Nucleus accumbens (tissue), 56 donors: ENCODE results near the gene TNIK.

Experiments
- DNase-seq, 56 donors: peaks; one replicate each; lab custom pipeline; 2025; lab: John Stamatoyannopoulos, UW

TNIK gene

DNA sequence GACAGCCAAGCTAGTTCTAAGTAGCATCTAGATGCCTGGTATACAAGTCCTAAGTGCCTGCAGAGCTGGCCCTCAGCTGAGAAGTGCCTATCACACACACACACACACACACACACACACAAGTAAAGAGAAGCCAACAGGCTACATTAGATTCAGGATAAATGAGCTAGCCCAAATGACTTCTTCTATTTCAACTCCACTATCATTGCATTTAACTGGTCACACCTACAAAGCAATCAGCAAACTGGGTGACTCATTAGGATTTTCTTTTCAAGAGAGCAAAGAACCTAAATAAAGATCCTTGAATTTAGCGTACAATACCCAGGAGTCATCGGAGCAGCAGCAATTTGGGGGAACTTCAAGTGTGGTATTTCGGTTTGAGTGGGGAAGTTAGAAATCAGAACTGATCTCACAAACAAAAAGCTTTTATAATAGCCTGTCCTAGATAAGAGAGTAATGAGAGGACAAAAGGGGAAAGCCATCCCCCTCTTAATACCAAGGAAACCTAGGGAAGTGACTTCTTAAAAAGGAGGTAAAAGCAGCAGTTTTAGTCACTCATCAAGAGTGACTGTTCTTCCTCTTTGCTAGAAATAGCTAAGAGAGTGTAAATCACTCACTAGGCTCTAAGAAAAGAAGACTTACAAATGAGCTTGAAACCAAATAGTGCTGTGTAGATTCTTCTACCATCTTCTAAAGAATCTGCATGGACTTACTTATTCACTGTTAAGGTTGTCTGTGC, 112.7 kb downstream of the TNIK start:
- DNase-seq: no peak

- peak in 1 of 56 donors; percentile 14 for DNase-seq
Measured at GRCh38 chr3:171346582-171347300, 113.5 kb downstream of the TNIK start.

- DNase-seq: no peak
Measured at GRCh38 chr3:171346019-171346418, 114.2 kb downstream of the TNIK start.

DNA sequence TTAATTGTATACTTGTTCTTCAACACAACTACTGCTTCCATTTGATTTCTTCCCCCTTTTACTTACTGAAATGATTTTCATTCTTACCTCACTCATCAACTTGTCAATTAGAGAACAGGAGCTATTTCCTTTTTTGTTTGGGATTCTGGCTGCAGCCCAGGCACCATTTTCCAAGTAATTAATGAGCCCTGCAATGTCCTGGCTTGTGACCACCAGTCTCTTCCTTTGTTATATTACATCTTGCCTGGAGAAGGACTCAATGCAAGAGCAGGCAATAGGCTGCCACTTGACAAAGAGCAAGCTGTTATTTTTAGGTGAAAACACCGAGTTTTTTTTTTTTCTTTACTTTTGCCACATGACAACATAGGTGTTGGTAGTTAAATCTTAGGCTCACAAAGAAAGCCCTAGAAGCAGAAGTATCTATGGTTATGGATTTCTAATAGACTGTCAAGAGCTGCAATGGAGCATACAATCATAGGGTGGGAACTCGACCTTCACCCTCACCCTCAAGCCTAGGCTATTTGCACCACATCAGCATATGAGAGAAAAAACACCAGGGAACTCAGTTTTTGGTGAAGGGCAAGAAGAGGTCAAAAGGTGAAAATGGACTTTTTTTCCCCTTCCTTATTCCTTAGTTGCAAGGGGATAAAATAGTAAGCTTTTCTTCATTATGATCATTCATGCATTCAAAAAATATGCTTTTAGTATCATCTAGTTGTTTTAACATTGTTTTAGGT, 114.9 kb downstream of the TNIK start:
- peak in 9 of 56 donors; percentile 14 to 53 (median 31) for DNase-seq

- no peak for DNase-seq
Measured at GRCh38 chr3:171343693-171344092, 116.5 kb downstream of the TNIK start.

DNA sequence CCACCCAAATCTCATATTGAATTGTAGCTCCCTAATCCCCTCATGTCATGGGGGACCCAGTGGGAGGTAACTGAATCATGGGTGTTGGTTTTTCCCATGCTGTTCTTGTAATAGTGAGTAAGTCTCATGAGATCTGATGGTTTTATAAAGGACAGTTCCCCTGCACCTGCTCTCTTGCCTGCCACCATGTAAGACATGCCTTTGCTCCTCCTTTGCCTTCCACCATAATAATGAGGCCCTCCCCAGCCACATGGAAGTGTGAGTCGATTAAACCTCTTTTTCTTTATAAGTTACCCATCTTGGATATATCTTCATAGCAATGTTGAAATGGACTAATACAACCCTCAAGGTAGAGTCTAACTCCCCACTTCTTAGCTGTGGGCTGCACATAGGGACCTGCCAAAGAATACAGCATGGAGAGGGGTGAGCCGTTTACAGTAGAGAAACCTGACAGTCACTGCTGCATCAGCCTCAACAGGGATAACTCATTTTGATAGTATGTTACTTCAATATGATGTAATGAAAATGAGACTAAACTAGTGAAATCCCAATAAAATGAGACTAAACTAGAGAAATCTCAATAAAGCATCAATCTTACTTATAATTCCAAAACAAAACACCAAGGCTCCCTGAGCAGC, 117.3 kb downstream of the TNIK start:
- no peak for DNase-seq

GRCh38 chr3:171342200-171342599, 118.0 kb downstream of the TNIK start:
- DNase-seq: no peak

DNA sequence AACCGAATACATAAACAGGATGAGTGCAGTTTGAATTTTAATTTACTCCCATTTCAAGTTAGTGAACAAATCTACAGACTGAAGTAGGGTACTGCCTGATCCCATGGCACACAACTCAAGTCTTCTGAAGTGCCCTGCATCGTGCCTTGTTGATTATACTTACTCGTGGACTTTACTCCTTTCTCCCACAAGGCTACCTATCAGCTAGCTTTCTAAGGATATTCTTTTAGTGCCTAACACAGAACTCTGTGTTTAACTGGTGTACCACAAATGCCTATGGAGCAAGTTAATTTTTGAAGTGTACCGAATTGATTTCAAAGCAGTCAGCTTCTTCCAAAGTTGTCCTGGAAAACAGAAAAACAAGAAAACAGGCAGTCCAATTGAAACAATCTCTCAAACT, 119.8 kb downstream of the TNIK start:
- DNase-seq: no peak

DNA sequence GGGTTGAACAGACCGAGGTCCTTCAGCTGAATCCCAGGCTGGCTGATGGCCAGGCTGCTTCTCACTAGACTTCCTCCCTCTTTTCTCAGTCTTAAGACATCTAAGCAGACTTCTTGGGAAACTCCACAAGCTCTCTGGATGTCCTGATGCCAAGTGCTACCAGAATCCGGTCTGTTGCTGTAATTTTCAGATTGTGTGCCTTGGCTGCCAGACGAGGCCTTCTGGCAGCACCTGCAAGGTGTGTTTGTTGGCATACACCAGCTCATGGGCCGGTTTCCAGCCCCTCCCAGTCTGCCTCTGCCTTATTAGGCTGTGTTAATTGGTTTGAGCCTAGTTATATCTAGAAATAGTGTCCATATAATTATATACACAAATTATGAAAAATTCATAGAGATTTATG, 120.6 kb downstream of the TNIK start:
- peak in 1 of 56 donors; percentile 24 for DNase-seq

- DNase-seq: no peak
Measured at GRCh38 chr3:171336406-171336805, 123.8 kb downstream of the TNIK start.

- DNase-seq: no peak
Measured at GRCh38 chr3:171335559-171335958, 124.6 kb downstream of the TNIK start.

DNA sequence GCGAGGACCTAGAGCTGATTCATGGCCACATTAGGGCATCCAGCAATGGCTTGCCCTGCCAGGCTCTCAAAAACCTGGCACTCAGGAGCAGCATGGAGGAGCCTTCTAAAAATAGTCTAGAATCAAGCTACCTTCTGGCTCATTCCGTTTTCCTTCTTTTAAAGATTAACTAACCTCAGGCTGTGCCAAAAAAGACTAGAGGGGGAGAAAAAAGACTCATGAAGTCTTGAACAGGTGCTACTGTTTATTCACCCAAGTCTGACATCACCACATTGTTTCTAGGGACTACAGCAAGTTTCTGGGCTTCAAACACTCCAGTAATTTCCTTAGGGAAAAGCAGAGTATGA, 125.8 kb downstream of the TNIK start:
- no peak for DNase-seq

DNA sequence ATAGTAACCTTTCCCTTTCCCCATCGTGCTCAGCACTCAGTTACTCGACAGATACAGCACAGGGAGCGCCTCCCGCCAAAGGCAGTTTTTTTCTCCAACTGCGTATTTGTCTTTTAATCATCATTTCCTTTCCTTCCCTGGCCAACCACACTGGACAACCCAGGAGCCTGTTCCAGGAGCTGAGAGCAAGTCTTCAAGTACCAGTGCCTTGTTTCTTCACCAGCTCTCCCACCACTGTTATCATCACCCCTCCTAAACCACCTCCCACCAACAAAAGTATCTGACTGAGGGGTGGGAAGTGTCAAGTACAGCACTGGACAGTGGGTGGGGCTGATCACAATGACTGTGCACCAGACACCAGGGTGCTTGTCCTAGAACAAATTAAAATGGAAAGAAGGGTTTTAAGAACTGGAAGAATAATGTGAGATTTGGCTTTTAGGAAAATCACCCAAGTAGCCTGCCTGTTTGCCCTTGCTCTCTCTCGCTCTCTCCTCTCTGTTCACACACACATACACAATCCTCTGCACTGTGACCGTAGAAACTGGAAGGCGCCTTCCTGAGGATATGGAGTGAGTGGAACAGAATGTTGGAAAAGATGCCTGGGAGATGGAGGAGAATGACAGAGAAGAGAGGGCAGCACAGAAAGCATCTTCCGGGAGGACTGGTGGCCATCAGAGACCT, 126.3 kb downstream of the TNIK start:
- DNase-seq: no peak

DNA sequence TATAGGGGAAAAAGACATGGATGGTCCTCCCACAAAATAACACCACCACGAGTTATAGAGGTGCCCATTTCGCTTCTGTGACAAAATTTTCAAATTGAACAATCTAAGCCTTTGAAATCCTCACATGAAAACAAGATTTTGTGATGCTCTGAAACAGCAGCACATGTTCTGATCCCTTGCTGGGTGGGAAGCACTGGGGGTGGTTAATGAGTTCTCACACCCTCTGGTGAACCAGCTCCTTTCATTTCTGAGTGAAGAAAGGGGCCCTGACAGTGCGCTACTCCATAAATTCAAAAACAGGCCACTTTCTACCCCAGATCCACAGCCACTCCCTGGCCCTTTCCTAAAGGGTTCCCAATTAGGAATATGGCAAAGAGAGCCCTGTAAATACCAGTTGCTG, 129.3 kb downstream of the TNIK start:
- DNase-seq: peak in 12 of 56 donors; percentile 13 to 49 (median 33)

- DNase-seq: no peak
Measured at GRCh38 chr3:171329746-171330145, 130.5 kb downstream of the TNIK start.

GRCh38 chr3:171328419-171329082, 131.7 kb downstream of the TNIK start:
- peak in 11 of 56 donors; percentile 12 to 44 (median 29) for DNase-seq

DNA sequence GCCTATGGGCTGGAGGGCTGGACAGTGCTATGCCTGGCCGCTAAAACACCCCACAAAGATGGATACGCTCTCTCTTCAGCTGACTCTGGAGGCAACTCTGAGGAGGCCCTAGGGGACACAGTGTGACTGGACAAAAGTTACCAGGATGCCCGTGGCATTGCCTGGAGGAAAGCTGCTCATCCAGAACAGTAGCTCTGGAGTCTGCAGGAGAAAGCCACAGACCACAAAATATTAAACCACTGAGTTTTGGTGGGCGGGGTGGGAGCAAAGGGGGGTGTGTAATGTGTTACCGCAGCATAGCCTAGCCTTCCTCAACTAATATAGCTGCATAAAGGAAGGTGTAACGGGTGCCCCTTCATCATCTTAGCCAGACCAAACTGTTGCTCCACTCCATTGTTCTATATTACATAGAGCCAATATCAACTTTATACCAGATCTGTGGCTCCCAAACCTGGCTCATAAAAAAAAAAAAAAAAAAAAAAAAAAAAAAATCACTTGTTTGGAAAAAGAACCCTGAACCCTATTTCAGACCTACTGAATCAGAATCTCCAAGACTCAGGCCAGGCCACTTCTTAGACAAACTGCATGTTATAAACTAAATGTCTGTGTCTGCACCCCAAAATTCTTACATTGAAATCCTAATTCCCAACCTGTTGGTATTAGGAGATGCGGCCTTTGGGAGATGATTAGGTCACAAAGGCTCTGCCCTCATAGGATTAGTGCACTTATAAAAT, 132.6 kb downstream of the TNIK start:
- DNase-seq: no peak

DNA sequence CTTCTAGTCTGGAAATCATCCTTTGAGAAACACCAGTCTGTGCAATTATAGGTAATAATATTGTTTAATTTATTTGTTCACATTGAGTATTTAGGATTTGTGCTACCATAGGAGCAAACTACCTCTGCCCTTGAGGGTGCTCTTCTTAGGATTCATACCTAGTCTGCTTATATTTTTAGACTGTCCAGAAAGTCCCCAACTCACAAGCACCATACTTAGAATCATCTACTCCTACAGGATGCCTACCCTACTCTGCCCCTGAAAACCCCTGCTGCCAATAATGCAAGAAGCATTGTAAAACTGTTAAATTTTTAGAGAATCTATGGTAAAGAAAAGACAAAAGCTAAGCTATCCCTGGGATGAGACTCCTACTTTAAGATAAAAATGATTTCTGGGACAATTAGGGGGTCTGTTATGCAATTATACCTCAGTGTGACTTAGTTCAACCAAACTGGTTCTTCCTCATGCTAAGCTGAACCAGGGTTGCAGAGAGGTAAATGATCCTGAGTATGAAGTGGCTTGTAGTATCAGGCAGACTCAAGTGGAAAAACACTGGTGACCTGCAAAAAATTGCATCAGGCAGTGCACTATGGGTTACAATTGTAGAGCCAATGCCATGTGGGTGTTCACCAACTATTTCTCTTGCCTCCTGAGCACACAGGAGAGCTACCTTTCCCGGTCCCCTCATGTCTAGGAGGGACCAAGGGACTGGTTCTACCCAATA, 133.3 kb downstream of the TNIK start:
- DNase-seq: no peak
